ENCODE measurements around the gene MEI1. TPM values are rescaled to one million over a fixed set of nuclear protein-coding genes. Genes with fewer than 3 reads are reported as not detected.
"Not testable (repeated sequence)": the region's sequence is repeated elsewhere in the genome, so short reads cannot be mapped to it uniquely, and the experiment has no call there.

The MEI1 gene
- total RNA-seq, 5 donors from 2014 or later (not counting 1 experiment from before 2014, with no cell fraction given), result 52.7 to 89.2 (median 72.9) TPM

DNA sequence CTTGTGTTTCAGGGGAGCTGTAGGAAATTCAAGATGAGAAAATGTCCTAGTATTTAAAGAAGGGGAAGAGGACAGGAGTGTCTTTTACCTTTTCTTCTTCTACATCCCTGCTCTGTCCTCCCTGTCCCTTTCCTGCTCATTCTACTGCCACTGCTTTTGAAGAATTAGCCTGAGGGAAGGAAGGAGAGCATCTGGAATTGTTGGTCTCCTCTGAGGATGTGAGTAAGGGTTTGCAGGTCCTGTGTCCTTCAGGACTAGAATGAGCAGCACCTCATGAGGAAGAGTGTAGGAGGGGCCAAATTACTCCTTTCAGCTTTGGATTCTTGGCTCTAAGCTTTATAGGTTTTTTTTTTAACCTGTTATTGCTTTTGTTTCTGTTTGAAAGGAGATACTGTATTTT, 34.8 kb upstream of the MEI1 start:
- no peak overlapping the region for H3K27ac ChIP-seq (ENCODE audit: low read length)
- peaks cover 0 to 20% of the 10 kb centered on the region in 2 experiments for H3K4me1 ChIP-seq (ENCODE audit: control insufficient read depth in 1 of 2, extremely low read depth in 1 of 2, insufficient read depth in 2 of 2, low read length in 2 of 2)
- H3K27me3 ChIP-seq (replicated peaks in 1 of 2; ENCODE audit: control insufficient read depth in 2 of 2, extremely low read depth in 1 of 2, insufficient read depth in 2 of 2, low read length in 1 of 2), result no peaks in the 10 kb centered on the region
- Mint-ChIP-seq H3K27ac (peak overlapping the region in 1 of 2 donors; percentile 8), H3K36me3 (peaks cover 32% of the 10 kb centered on the region), H3K9me3 (no peaks in the 10 kb centered on the region), H3K4me3 (no peak overlapping the region), H3K27me3 (no peaks in the 10 kb centered on the region), H3K4me1 (peaks cover 12 to 14% (median 13%) of the 10 kb centered on the region in 3 donors)
- no peak for ATAC-seq (replicated peaks in 1 of 4)
- peaks cover 8 to 55% of the 10 kb centered on the region in 2 donors for H3K36me3 ChIP-seq (ENCODE audit: control insufficient read depth in 2 of 2, extremely low read depth in 1 of 2, insufficient read depth in 1 of 2, low read length in 1 of 2)
- POLR2A ChIA-PET, result interaction anchor here in 1 of 2 donors (0.6 kb wide), 1 partner anchor 298 kb away, joined by 3 read pairs; no protein-coding TSS in a partner anchor
- DNase-seq, result no peak
- no peaks in the 10 kb centered on the region for H3K9me3 ChIP-seq
- H3K4me3 ChIP-seq (ENCODE audit: control insufficient read depth in 1 of 2, extremely low read depth in 1 of 2, low read length in 1 of 2), result no peak overlapping the region
- CTCF ChIA-PET, result interaction anchor here in 1 of 2 donors (0.5 kb wide), 1 partner anchor 14 kb away, joined by 3 read pairs; no protein-coding TSS in a partner anchor

DNA sequence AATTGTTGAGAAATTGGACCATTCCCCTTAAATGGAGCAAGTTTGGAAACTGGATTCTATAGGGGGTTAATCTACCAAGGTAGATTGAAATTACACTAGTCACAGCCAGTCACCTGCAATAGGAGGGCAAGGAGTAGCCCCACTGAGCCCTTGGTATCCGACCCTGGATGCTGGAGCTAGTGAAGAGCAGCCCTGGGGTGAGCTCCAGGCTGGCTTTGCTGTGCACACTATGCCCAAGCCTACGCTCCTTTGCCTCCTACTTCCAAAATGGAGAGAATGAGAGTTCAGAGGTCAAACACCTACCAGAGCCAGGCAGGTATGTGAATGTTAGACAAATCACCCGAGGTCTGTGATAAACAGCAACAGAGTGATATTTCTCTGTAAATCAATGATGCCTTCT, 34.4 kb upstream of the MEI1 start:
- 85% methylated on average over 2 of the region's 3 CpGs for WGBS (ENCODE audit: insufficient coverage)
- ChIA-PET CTCF (interaction anchor here in 1 of 2 donors (0.5 kb wide), 1 partner anchor 14 kb away, joined by 3 read pairs; no protein-coding TSS in a partner anchor), POLR2A (interaction anchor here in 1 of 2 donors (0.5 kb wide), 1 partner anchor 135 kb away, joined by 3 read pairs; no protein-coding TSS in a partner anchor)
- Mint-ChIP-seq H3K27me3 (no peaks in the 10 kb centered on the region), H3K4me3 (no peak overlapping the region), H3K9me3 (no peaks in the 10 kb centered on the region), H3K4me1 (peaks cover 12 to 15% (median 13%) of the 10 kb centered on the region in 3 donors), H3K27ac (peak overlapping the region; percentile 36 to 61), H3K36me3 (peaks cover 30% of the 10 kb centered on the region)
- Histone ChIP-seq H3K27ac (ENCODE audit: low read length) (no peak overlapping the region), H3K4me1 (ENCODE audit: control insufficient read depth in 1 of 2, extremely low read depth in 1 of 2, insufficient read depth in 2 of 2, low read length in 2 of 2) (peaks cover 0 to 20% of the 10 kb centered on the region in 2 experiments), H3K9me3 (no peaks in the 10 kb centered on the region), H3K4me3 (ENCODE audit: control insufficient read depth in 1 of 2, extremely low read depth in 1 of 2, low read length in 1 of 2) (no peak overlapping the region), H3K27me3 (replicated peaks in 1 of 2; ENCODE audit: control insufficient read depth in 2 of 2, extremely low read depth in 1 of 2, insufficient read depth in 2 of 2, low read length in 1 of 2) (no peaks in the 10 kb centered on the region), H3K36me3 (ENCODE audit: control insufficient read depth in 2 of 2, extremely low read depth in 1 of 2, insufficient read depth in 1 of 2, low read length in 1 of 2) (peaks cover 6 to 50% of the 10 kb centered on the region in 2 donors)
- DNase-seq, result no peak
- no peak for ATAC-seq (replicated peaks in 1 of 4)

- peak overlapping the region in 1 of 2 donors; percentile 16 for H3K27ac Mint-ChIP-seq
- no peaks in the 10 kb centered on the region for H3K9me3 Mint-ChIP-seq
- H3K27me3 Mint-ChIP-seq, result no peaks in the 10 kb centered on the region
- peaks cover 8% of the 10 kb centered on the region for H3K36me3 Mint-ChIP-seq
- H3K4me1 Mint-ChIP-seq, result peaks cover 16 to 19% (median 17%) of the 10 kb centered on the region in 3 donors
- Histone ChIP-seq H3K4me1 (ENCODE audit: control insufficient read depth in 1 of 2, extremely low read depth in 1 of 2, insufficient read depth in 2 of 2, low read length in 2 of 2) (peaks cover 0 to 20% of the 10 kb centered on the region in 2 experiments), H3K27me3 (replicated peaks in 1 of 2; ENCODE audit: control insufficient read depth in 2 of 2, extremely low read depth in 1 of 2, insufficient read depth in 2 of 2, low read length in 1 of 2) (no peaks in the 10 kb centered on the region), H3K27ac (ENCODE audit: low read length) (no peak overlapping the region), H3K9me3 (no peaks in the 10 kb centered on the region), H3K4me3 (ENCODE audit: control insufficient read depth in 1 of 2, extremely low read depth in 1 of 2, low read length in 1 of 2) (no peak overlapping the region), H3K36me3 (ENCODE audit: control insufficient read depth in 2 of 2, extremely low read depth in 1 of 2, insufficient read depth in 1 of 2, low read length in 1 of 2) (peaks cover 5 to 27% of the 10 kb centered on the region in 2 donors)
- ChIA-PET POLR2A (interaction anchor here (0.7 kb wide), 3 partner anchors 39 to 406 kb away, joined by 5 to 15 read pairs (median 10); no protein-coding TSS in a partner anchor), CTCF (no interaction called here)
- DNase-seq, result no peak
- 90% methylated on average over 8 of the region's 21 CpGs for WGBS (ENCODE audit: insufficient coverage)
- H3K4me3 Mint-ChIP-seq, result no peak overlapping the region
- no peak for ATAC-seq (replicated peaks in 1 of 4)
These were observed 30.1 kb upstream of the MEI1 start for GRCh38 chr22:41668971-41669911.

DNA sequence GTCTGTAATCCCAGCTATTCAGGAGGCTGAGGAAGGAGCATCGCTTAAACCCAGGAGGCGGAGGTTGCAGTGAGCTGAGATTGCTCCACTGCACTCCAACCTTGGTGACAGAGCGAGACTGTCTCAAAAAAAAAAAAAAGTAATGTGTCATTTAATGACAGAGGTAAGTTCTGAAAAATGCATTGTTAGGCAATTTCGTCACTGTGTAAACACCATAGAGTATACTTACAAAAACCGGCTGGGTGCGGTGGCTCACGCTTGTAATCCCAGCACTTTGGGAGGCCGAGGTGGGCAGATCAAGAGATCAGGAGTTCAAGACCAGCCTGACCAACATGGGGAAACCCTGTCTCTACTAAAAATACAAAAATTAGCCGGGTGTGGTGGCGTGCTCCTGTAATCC, 27.2 kb upstream of the MEI1 start:
- H3K27ac ChIP-seq (ENCODE audit: low read length); H3K4me1 ChIP-seq (ENCODE audit: control insufficient read depth in 1 of 2, extremely low read depth in 1 of 2, insufficient read depth in 2 of 2, low read length in 2 of 2); H3K4me3 ChIP-seq (ENCODE audit: control insufficient read depth in 1 of 2, extremely low read depth in 1 of 2, low read length in 1 of 2); H3K27ac Mint-ChIP-seq; H3K9me3 ChIP-seq; H3K4me3 Mint-ChIP-seq; H3K27me3 ChIP-seq (replicated peaks in 1 of 2; ENCODE audit: control insufficient read depth in 2 of 2, extremely low read depth in 1 of 2, insufficient read depth in 2 of 2, low read length in 1 of 2); POLR2A ChIA-PET; H3K9me3 Mint-ChIP-seq; H3K27me3 Mint-ChIP-seq; DNase-seq; ATAC-seq (replicated peaks in 1 of 4); CTCF ChIA-PET: not testable (repeated sequence)
- peaks cover 16 to 18% (median 16%) of the 10 kb centered on the region in 3 donors for H3K4me1 Mint-ChIP-seq
- H3K36me3 ChIP-seq (ENCODE audit: control insufficient read depth in 2 of 2, extremely low read depth in 1 of 2, insufficient read depth in 1 of 2, low read length in 1 of 2), result peaks cover 5 to 30% of the 10 kb centered on the region in 2 donors
- 98% methylated on average over 7 of the region's 10 CpGs for WGBS (ENCODE audit: insufficient coverage)
- peaks cover 26% of the 10 kb centered on the region for H3K36me3 Mint-ChIP-seq

GRCh38 chr22:41672780-41673509, 26.4 kb upstream of the MEI1 start:
- Histone ChIP-seq H3K27me3 (replicated peaks in 1 of 2; ENCODE audit: control insufficient read depth in 2 of 2, extremely low read depth in 1 of 2, insufficient read depth in 2 of 2, low read length in 1 of 2) (no peaks in the 10 kb centered on the region), H3K27ac (ENCODE audit: low read length) (no peak overlapping the region), H3K4me3 (ENCODE audit: control insufficient read depth in 1 of 2, extremely low read depth in 1 of 2, low read length in 1 of 2) (no peak overlapping the region), H3K4me1 (ENCODE audit: control insufficient read depth in 1 of 2, extremely low read depth in 1 of 2, insufficient read depth in 2 of 2, low read length in 2 of 2) (peaks cover 0 to 1% of the 10 kb centered on the region in 2 experiments), H3K9me3 (no peaks in the 10 kb centered on the region), H3K36me3 (ENCODE audit: control insufficient read depth in 2 of 2, extremely low read depth in 1 of 2, insufficient read depth in 1 of 2, low read length in 1 of 2) (peaks cover 5 to 30% of the 10 kb centered on the region in 2 donors)
- ATAC-seq (replicated peaks in 1 of 4) (peak in 1 of 4 experiments; percentile 16), DNase-seq (peak in 1 of 35 experiments; percentile 24)
- H3K9me3 Mint-ChIP-seq, result no peaks in the 10 kb centered on the region
- POLR2A ChIA-PET, result interaction anchor here in 1 of 2 donors (0.6 kb wide), 1 partner anchor 131 kb away, joined by 3 read pairs; no protein-coding TSS in a partner anchor
- H3K36me3 Mint-ChIP-seq, result peaks cover 29% of the 10 kb centered on the region
- CTCF ChIA-PET, result no interaction called here
- H3K27me3 Mint-ChIP-seq, result no peaks in the 10 kb centered on the region
- no peak overlapping the region for H3K4me3 Mint-ChIP-seq
- 96% methylated on average over 2 of the region's 6 CpGs for WGBS (ENCODE audit: insufficient coverage)
- peaks cover 15 to 16% (median 16%) of the 10 kb centered on the region in 3 donors for H3K4me1 Mint-ChIP-seq
- H3K27ac Mint-ChIP-seq, result no peak overlapping the region

GRCh38 chr22:41674846-41675340, 24.4 kb upstream of the MEI1 start:
- H3K4me3 Mint-ChIP-seq, result no peak overlapping the region
- no peaks in the 10 kb centered on the region for H3K4me1 ChIP-seq (ENCODE audit: control insufficient read depth in 1 of 2, extremely low read depth in 1 of 2, insufficient read depth in 2 of 2, low read length in 2 of 2)
- ChIA-PET CTCF (interaction anchor here (0.6 to 0.7 kb wide), 2 partner anchors 54 to 85 kb away, joined by 3 to 7 read pairs; partner anchors contain the start of genes PMM1 (in 1 of the 2) and XRCC6 (in 1 of the 2)), POLR2A (interaction anchor here in 1 of 2 donors (0.7 kb wide), 1 partner anchor 12 kb away, joined by 3 read pairs; no protein-coding TSS in a partner anchor)
- H3K4me3 ChIP-seq (ENCODE audit: control insufficient read depth in 1 of 2, extremely low read depth in 1 of 2, low read length in 1 of 2), result no peak overlapping the region
- ATAC-seq (replicated peaks in 1 of 4) (no peak), DNase-seq (no peak)
- H3K36me3 Mint-ChIP-seq, result peaks cover 40% of the 10 kb centered on the region
- WGBS (ENCODE audit: insufficient coverage), result 100% methylated on average over 4 of the region's 12 CpGs
- no peaks in the 10 kb centered on the region for H3K27me3 Mint-ChIP-seq
- H3K36me3 ChIP-seq (ENCODE audit: control insufficient read depth in 2 of 2, extremely low read depth in 1 of 2, insufficient read depth in 1 of 2, low read length in 1 of 2), result peaks cover 5 to 47% of the 10 kb centered on the region in 2 donors
- H3K4me1 Mint-ChIP-seq, result peaks cover 19 to 23% (median 22%) of the 10 kb centered on the region in 3 donors
- H3K27ac Mint-ChIP-seq, result no peak overlapping the region
- H3K9me3 ChIP-seq, result no peaks in the 10 kb centered on the region
- H3K27me3 ChIP-seq (replicated peaks in 1 of 2; ENCODE audit: control insufficient read depth in 2 of 2, extremely low read depth in 1 of 2, insufficient read depth in 2 of 2, low read length in 1 of 2), result no peaks in the 10 kb centered on the region
- H3K27ac ChIP-seq (ENCODE audit: low read length), result no peak overlapping the region
- H3K9me3 Mint-ChIP-seq, result no peaks in the 10 kb centered on the region
